HEK293T (cell line): Measurements from ENCODE around the gene GRID1.

Experiments used
- ARNT ChIP-seq: fragments of 450-650 bp; IDR thresholded peaks from 2 replicates; pipeline ENCODE4 v1.6.1; 2017; ENCODE audit warnings: mild to moderate bottlenecking
- BHLHE40 ChIP-seq: fragments of 450-650 bp; IDR thresholded peaks from 2 replicates; pipeline ENCODE4 v1.6.1; 2016; ENCODE audit warnings: mild to moderate bottlenecking, moderate library complexity, borderline replicate concordance
- CTBP1 ChIP-seq: fragments of 450-650 bp; IDR thresholded peaks from 2 replicates; pipeline ENCODE4 v1.6.1; 2016; ENCODE audit warnings: borderline replicate concordance
- ELF4 ChIP-seq: fragments of 450-650 bp; IDR thresholded peaks from 2 replicates; pipeline ENCODE4 v1.6.1; 2017; ENCODE audit warnings: antibody characterized with exemption
- FOXK2 ChIP-seq: fragments of 450-650 bp; IDR thresholded peaks from 2 replicates; pipeline ENCODE4 v1.6.1; 2016; ENCODE audit warnings: mild to moderate bottlenecking
- FOXM1 ChIP-seq: fragments of 450-650 bp; IDR thresholded peaks from 2 replicates; pipeline ENCODE4 v1.6.1; 2017; ENCODE audit warnings: mild to moderate bottlenecking, borderline replicate concordance
- NFRKB ChIP-seq: fragments of 450-650 bp; IDR thresholded peaks from 2 replicates; pipeline ENCODE4 v1.6.1; 2016; ENCODE audit warnings: mild to moderate bottlenecking, moderate library complexity
- PKNOX1 ChIP-seq: fragments of 450-650 bp; IDR thresholded peaks from 2 replicates; pipeline ENCODE4 v1.6.1; 2016
- SP1 ChIP-seq: fragments of 450-650 bp; IDR thresholded peaks from 2 replicates; pipeline ENCODE4 v1.6.1; 2017
- SUZ12 ChIP-seq: fragments of 450-650 bp; IDR thresholded peaks from 2 replicates; pipeline ENCODE4 v1.6.1; 2016; ENCODE audit warnings: mild to moderate bottlenecking
- TARDBP ChIP-seq: fragments of 450-650 bp; IDR thresholded peaks from 2 replicates; pipeline ENCODE4 v1.6.1; 2016

GRCh38 chr10:86319676-86320075 is 46.9 kb downstream of the GRID1 start:
- TF ChIP-seq PKNOX1 (no peak), CTBP1 (no peak), SUZ12 (no peak), ELF4 (no peak), NFRKB (no peak), SP1 (no peak), TARDBP (no peak), BHLHE40 (no peak), ARNT (no peak), FOXM1 (no peak), FOXK2 (no peak)
